Cardiac muscle cell (in vitro differentiated cells and primary cell): ENCODE measurements around the gene STAG3. TPM values are rescaled to one million over a fixed set of nuclear protein-coding genes. Genes with fewer than 3 reads are reported as not detected.

Experiments used
- polyA plus RNA-seq: library from polyadenylated mRNA; unstranded; fragments of >200 nt; fragmentation: Nextera tagmentation; extraction: Ambion mirVana; gene quantifications from 2 replicates; pipeline ENCODE4 v1.2.1, GENCODE V29; 2016
- total RNA-seq: library from RNA; depleted of rRNA; stranded (reverse); fragments of >200 nt; gene quantifications from 2 replicates; pipeline ENCODE4 v1.2.3, GENCODE V29; 2016

Gene STAG3
- total and polyA plus RNA-seq, 2 experiments from 2014 or later, result 2.0 to 5.8 TPM

Other genes starting within 250 kb of the STAG3 start
- gene GJC3, start 248.3 kb upstream of the STAG3 start, total RNA-seq, result not detected in 2 replicates
- gene GJC3, start 248.3 kb upstream of the STAG3 start, polyA plus RNA-seq, result not detected in 2 replicates
- 0.39 TPM in 1 of 2 replicates, not detected in the other for gene AZGP1, start 201.9 kb upstream of the STAG3 start, total RNA-seq
- not detected in 2 replicates for gene AZGP1, start 201.9 kb upstream of the STAG3 start, polyA plus RNA-seq
- gene ZKSCAN1, start 162.3 kb upstream of the STAG3 start, total RNA-seq, result 17.4 and 33.7 TPM in 2 replicates
- gene ZKSCAN1, start 162.3 kb upstream of the STAG3 start, polyA plus RNA-seq, result 22.3 and 38.1 TPM in 2 replicates
- gene ZSCAN21, start 128.1 kb upstream of the STAG3 start, total RNA-seq, result 23.3 and 24.3 TPM in 2 replicates
- gene ZSCAN21, start 128.1 kb upstream of the STAG3 start, polyA plus RNA-seq, result 11.3 and 22.5 TPM in 2 replicates
- gene ZNF3, start 96.2 kb upstream of the STAG3 start, total RNA-seq, result 35.0 and 45.5 TPM in 2 replicates
- gene ZNF3, start 96.2 kb upstream of the STAG3 start, polyA plus RNA-seq, result 37.2 and 53.6 TPM in 2 replicates
- gene COPS6, start 88.9 kb upstream of the STAG3 start, total RNA-seq, result 69.6 and 80.0 TPM in 2 replicates
- gene COPS6, start 88.9 kb upstream of the STAG3 start, polyA plus RNA-seq, result 277 and 315 TPM in 2 replicates
- gene MCM7, start 76.5 kb upstream of the STAG3 start, total RNA-seq, result 68.9 and 88.3 TPM in 2 replicates
- 77.2 and 105 TPM in 2 replicates for gene MCM7, start 76.5 kb upstream of the STAG3 start, polyA plus RNA-seq
- 31.7 and 35.2 TPM in 2 replicates for gene AP4M1, start 76.3 kb upstream of the STAG3 start, total RNA-seq
- gene AP4M1, start 76.3 kb upstream of the STAG3 start, polyA plus RNA-seq, result 15.8 and 29.3 TPM in 2 replicates
- gene TAF6, start 58.6 kb upstream of the STAG3 start, total RNA-seq, result 104 and 163 TPM in 2 replicates
- gene TAF6, start 58.6 kb upstream of the STAG3 start, polyA plus RNA-seq, result 99.4 and 112 TPM in 2 replicates
- gene CNPY4, start 58.3 kb upstream of the STAG3 start, total RNA-seq, result 13.8 and 16.8 TPM in 2 replicates
- 18.4 and 18.9 TPM in 2 replicates for gene CNPY4, start 58.3 kb upstream of the STAG3 start, polyA plus RNA-seq
- 3.7 and 4.2 TPM in 2 replicates for gene MBLAC1, start 51.0 kb upstream of the STAG3 start, total RNA-seq
- 4.3 and 5.1 TPM in 2 replicates for gene MBLAC1, start 51.0 kb upstream of the STAG3 start, polyA plus RNA-seq
- 193 and 199 TPM in 2 replicates for gene LAMTOR4, start 29.0 kb upstream of the STAG3 start, total RNA-seq
- 258 and 280 TPM in 2 replicates for gene LAMTOR4, start 29.0 kb upstream of the STAG3 start, polyA plus RNA-seq
- gene TRAPPC14, start 19.2 kb upstream of the STAG3 start, total RNA-seq, result 14.2 and 22.7 TPM in 2 replicates
- 10.4 and 25.0 TPM in 2 replicates for gene TRAPPC14, start 19.2 kb upstream of the STAG3 start, polyA plus RNA-seq
- 2.0 and 5.0 TPM in 2 replicates for gene GAL3ST4, start 9.3 kb upstream of the STAG3 start, total RNA-seq
- 3.8 and 5.0 TPM in 2 replicates for gene GAL3ST4, start 9.3 kb upstream of the STAG3 start, polyA plus RNA-seq
- 37.4 and 47.9 TPM in 2 replicates for gene GPC2, start 537 bp upstream of the STAG3 start, total RNA-seq
- 29.8 and 32.1 TPM in 2 replicates for gene GPC2, start 537 bp upstream of the STAG3 start, polyA plus RNA-seq
- 0.15 TPM in 1 of 2 replicates, not detected in the other for gene PVRIG, start 42.0 kb downstream of the STAG3 start, total RNA-seq
- gene PVRIG, start 42.0 kb downstream of the STAG3 start, polyA plus RNA-seq, result 0.67 and 2.3 TPM in 2 replicates
- not detected in 2 replicates for gene SPDYE3, start 129.8 kb downstream of the STAG3 start, total RNA-seq
- gene SPDYE3, start 129.8 kb downstream of the STAG3 start, polyA plus RNA-seq, result 6.7 and 8.9 TPM in 2 replicates
- gene PILRB, start 180.2 kb downstream of the STAG3 start, total RNA-seq, result 28.5 and 29.1 TPM in 2 replicates
- gene PILRB, start 180.2 kb downstream of the STAG3 start, polyA plus RNA-seq, result 29.2 and 31.0 TPM in 2 replicates
- 2.9 and 3.1 TPM in 2 replicates for gene PILRA, start 195.6 kb downstream of the STAG3 start, total RNA-seq
- gene PILRA, start 195.6 kb downstream of the STAG3 start, polyA plus RNA-seq, result 2.3 and 4.0 TPM in 2 replicates